ENCODE data around the gene CWC27. TPM values are rescaled to one million over a fixed set of nuclear protein-coding genes. Genes with fewer than 3 reads are reported as not detected.

CWC27 gene
- total RNA-seq, 2 donors from 2014 or later, result 9.1 to 12.1 TPM

GRCh38 chr5:65047948-65048690 is 279.4 kb downstream of the CWC27 start:
- Histone ChIP-seq H3K4me1 (peaks cover 0 to 6% of the 10 kb centered on the region in 2 donors), H3K4me3 (no peak overlapping the region), H3K27ac (no peak overlapping the region), H3K27me3 (no peaks in the 10 kb centered on the region), H3K36me3 (no peaks in the 10 kb centered on the region), H3K9me3 (no peaks in the 10 kb centered on the region)
- TF ChIP-seq CTCF (IDR thresholded peaks at IDR 0.05), result no peak
- DNase-seq (ENCODE audit: low spot score), result no peak

- H3K9me3 ChIP-seq, result no peaks in the 10 kb centered on the region
- H3K4me1 ChIP-seq, result peaks cover 0 to 6% of the 10 kb centered on the region in 2 donors
- no peak for TF ChIP-seq CTCF (IDR thresholded peaks at IDR 0.05)
- H3K36me3 ChIP-seq, result no peaks in the 10 kb centered on the region
- DNase-seq (ENCODE audit: low spot score), result no peak
- H3K27ac ChIP-seq, result no peak overlapping the region
- no peak overlapping the region for H3K4me3 ChIP-seq
- no peaks in the 10 kb centered on the region for H3K27me3 ChIP-seq
Observed at GRCh38 chr5:65050140-65050539, 281.4 kb downstream of the CWC27 start.

- TF ChIP-seq CTCF (IDR thresholded peaks at IDR 0.05), result no peak
- H3K4me3 ChIP-seq, result no peak overlapping the region
- H3K4me1 ChIP-seq, result peaks cover 0 to 6% of the 10 kb centered on the region in 2 donors
- no peaks in the 10 kb centered on the region for H3K9me3 ChIP-seq
- no peaks in the 10 kb centered on the region for H3K36me3 ChIP-seq
- no peaks in the 10 kb centered on the region for H3K27me3 ChIP-seq
- no peak overlapping the region for H3K27ac ChIP-seq
- no peak for DNase-seq (ENCODE audit: low spot score)
Observed at GRCh38 chr5:65050826-65051498, 282.2 kb downstream of the CWC27 start.

GRCh38 chr5:65055938-65056337 is 287.2 kb downstream of the CWC27 start:
- H3K4me3 ChIP-seq, result no peak overlapping the region
- no peak for TF ChIP-seq CTCF (IDR thresholded peaks at IDR 0.05)
- H3K36me3 ChIP-seq, result no peaks in the 10 kb centered on the region
- H3K9me3 ChIP-seq, result no peaks in the 10 kb centered on the region
- no peaks in the 10 kb centered on the region for H3K4me1 ChIP-seq
- no peak for DNase-seq (ENCODE audit: low spot score)
- no peaks in the 10 kb centered on the region for H3K27me3 ChIP-seq
- no peak overlapping the region for H3K27ac ChIP-seq

GRCh38 chr5:65059681-65060598 is 291.2 kb downstream of the CWC27 start:
- Histone ChIP-seq H3K27me3 (no peaks in the 10 kb centered on the region), H3K27ac (no peak overlapping the region), H3K4me1 (peaks cover 0 to 13% of the 10 kb centered on the region in 2 donors), H3K9me3 (no peaks in the 10 kb centered on the region), H3K4me3 (no peak overlapping the region), H3K36me3 (no peaks in the 10 kb centered on the region)
- TF ChIP-seq CTCF (IDR thresholded peaks at IDR 0.05), result no peak
- DNase-seq (ENCODE audit: low spot score), result no peak

All from right atrium auricular region (tissue), 2 donors.